Tibial nerve (tissue), 4 donors: ENCODE measurements around the gene RNF213. TPM values are rescaled to one million over a fixed set of nuclear protein-coding genes. Genes with fewer than 3 reads are reported as not detected.
"Not testable (repeated sequence)": the region's sequence is repeated elsewhere in the genome, so short reads cannot be mapped to it uniquely, and the experiment has no call there.

Experiments used
- DNase-seq, 2 donors: peaks; one replicate each; pipeline ENCODE4 v3.0.0-alpha.2; 2019; ENCODE audit warnings: low spot score in 2 of 2
- H3K27ac ChIP-seq, 4 donors: fragments of 200-600 bp; sonication (generic) in 3 of 4; one replicate each; pipeline ENCODE4 v1.5.1; 2017 to 2019; ENCODE audit warnings: mild to moderate bottlenecking in 1 of 4
- H3K27me3 ChIP-seq, 2 donors: fragments of 200-600 bp; sonication (generic) in 1 of 2; one replicate each; pipeline versions ENCODE4 v1.5.1 to v1.6.0; 2017 to 2019
- H3K36me3 ChIP-seq, 3 donors: fragments of 200-600 bp; sonication (generic); one replicate each; pipeline ENCODE4 v1.5.1; 2018 to 2019
- H3K4me1 ChIP-seq, 4 donors: fragments of 200-600 bp; sonication (generic) in 3 of 4; one replicate each; pipeline ENCODE4 v1.5.1; 2017 to 2019
- H3K4me3 ChIP-seq, 4 donors: fragments of 200-600 bp; sonication (generic) in 3 of 4; one replicate each; pipeline ENCODE4 v1.5.1; 2017 to 2019; ENCODE audit warnings: mild to moderate bottlenecking in 1 of 4, moderate library complexity in 1 of 4
- H3K9me3 ChIP-seq, 4 donors: fragments of 200-600 bp; sonication (generic) in 3 of 4; one replicate each; pipeline ENCODE4 v1.5.1; 2017 to 2019
- EP300 ChIP-seq, 2 donors: sonication (generic); formaldehyde crosslinking; IDR thresholded peaks; one replicate each; pipeline ENCODE4 v1.6.1; 2017; ENCODE audit warnings: antibody characterized with exemption in 2 of 2, mild to moderate bottlenecking in 1 of 2
- POLR2A ChIP-seq, 2 donors: fragments of 450-650 bp; IDR thresholded peaks; one replicate each; pipeline ENCODE4 v1.6.1; 2017; ENCODE audit warnings: antibody characterized with exemption in 2 of 2, mild to moderate bottlenecking in 2 of 2, moderate library complexity in 2 of 2
- WGBS, 2 donors: methylation state at CpG; one replicate each; pipeline ENCODE4 v1.1.5; 2018; 5-methylcytosine and 5-hydroxymethylcytosine counted together
- total RNA-seq, 4 donors: library from RNA; depleted of rRNA; stranded (reverse); fragments of >200 nt; gene quantifications; one replicate each; pipeline ENCODE4 v1.1.0, GENCODE V29; 2016
- TF ChIP-seq, protein P1 (sequence below), 5 experiments: fragments of 200-600 bp in 3 of 5; fragments of 450-650 bp in 2 of 5; sonication (generic) in 3 of 5; IDR thresholded peaks; one replicate each; pipeline ENCODE4 v1.5.1; 2016 to 2019; ENCODE audit warnings: antibody characterized with exemption in 5 of 5, mild to moderate bottlenecking in 3 of 5, moderate library complexity in 2 of 5

Gene RNF213
- total RNA-seq, 4 donors from 2014 or later = 107 to 148 (median 119) TPM

DNA sequence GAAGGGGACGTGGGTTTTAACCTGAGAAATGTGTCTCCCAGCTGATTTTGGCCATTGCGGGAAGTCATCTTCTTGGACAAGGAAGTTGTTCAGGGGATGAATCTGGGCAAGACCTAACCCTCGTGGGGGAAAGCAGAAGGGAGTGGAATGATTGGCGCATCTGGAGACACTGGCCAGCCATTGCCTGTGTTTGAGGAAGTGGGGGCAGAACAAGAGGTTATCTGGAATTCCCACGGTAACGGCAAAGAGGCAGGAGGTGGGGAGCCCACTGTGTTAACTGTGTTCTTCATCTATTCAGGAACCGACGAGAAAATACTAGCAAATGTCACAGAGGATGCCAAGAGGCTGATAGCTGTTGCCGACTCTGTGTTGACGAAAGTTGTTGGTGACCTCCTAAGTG is 66.9 kb downstream of the RNF213 start:
- H3K4me1 ChIP-seq = no peaks in the 10 kb centered on the region
- WGBS, 2 donors = 73 to 78% methylated on average over 10 of the region's 10 CpGs
- peaks cover 0 to 99% (median 16%) of the 10 kb centered on the region in 3 donors for H3K36me3 ChIP-seq
- H3K9me3 ChIP-seq = peaks cover 0 to 5% (median 0%) of the 10 kb centered on the region in 4 donors
- no peak overlapping the region for H3K4me3 ChIP-seq
- DNase-seq = no peak
- no peaks in the 10 kb centered on the region for H3K27me3 ChIP-seq
- H3K27ac ChIP-seq = no peak overlapping the region
- TF ChIP-seq, protein P1, sequence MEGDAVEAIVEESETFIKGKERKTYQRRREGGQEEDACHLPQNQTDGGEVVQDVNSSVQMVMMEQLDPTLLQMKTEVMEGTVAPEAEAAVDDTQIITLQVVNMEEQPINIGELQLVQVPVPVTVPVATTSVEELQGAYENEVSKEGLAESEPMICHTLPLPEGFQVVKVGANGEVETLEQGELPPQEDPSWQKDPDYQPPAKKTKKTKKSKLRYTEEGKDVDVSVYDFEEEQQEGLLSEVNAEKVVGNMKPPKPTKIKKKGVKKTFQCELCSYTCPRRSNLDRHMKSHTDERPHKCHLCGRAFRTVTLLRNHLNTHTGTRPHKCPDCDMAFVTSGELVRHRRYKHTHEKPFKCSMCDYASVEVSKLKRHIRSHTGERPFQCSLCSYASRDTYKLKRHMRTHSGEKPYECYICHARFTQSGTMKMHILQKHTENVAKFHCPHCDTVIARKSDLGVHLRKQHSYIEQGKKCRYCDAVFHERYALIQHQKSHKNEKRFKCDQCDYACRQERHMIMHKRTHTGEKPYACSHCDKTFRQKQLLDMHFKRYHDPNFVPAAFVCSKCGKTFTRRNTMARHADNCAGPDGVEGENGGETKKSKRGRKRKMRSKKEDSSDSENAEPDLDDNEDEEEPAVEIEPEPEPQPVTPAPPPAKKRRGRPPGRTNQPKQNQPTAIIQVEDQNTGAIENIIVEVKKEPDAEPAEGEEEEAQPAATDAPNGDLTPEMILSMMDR (IDR thresholded peaks at IDR 0.05) = no peak
- TF ChIP-seq POLR2A (IDR thresholded peaks at IDR 0.05) = no peak
- TF ChIP-seq EP300 (IDR thresholded peaks at IDR 0.05) = no peak

DNA sequence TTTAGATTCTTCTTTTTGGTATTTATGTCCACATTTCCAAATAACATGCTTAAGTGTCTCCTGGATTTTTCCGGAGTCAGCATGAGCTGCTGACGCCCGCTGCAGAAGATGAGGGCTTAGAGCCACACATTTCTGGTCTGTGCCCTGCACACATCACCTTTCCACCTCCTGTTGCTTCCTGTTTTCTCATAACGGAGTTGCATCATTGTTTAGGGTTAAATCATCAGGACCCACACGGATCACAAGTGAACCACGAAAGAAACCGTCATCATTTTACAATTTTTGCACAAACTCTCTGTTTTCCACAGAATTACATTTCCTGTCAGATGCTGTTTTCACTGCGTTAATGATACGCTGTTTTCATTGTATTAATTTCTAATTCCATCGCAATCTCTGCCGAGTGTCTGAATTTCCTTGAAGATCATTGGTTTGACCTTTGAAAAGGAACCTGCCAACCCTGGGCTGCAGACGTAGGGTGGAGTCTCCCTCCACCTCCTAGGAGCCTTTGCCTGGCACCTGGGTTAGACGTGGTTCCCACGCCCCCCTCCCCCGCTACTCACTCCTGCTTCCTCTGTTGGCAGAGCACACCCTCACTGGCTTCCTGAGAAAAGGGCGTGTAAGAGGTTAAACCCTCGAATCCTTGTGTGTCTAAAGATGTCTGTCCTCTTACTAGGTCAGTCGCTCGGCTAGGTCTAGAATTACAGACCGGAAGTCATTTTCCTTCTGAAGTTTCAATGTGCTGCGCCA is 68.2 kb downstream of the RNF213 start:
- Histone ChIP-seq H3K4me3 (no peak overlapping the region), H3K27me3 (no peaks in the 10 kb centered on the region), H3K4me1 (no peaks in the 10 kb centered on the region), H3K36me3 (peaks cover 0 to 99% (median 23%) of the 10 kb centered on the region in 3 donors), H3K27ac (no peak overlapping the region), H3K9me3 (no peaks in the 10 kb centered on the region)
- TF ChIP-seq, protein P1 (IDR thresholded peaks at IDR 0.05) = no peak
- no peak for TF ChIP-seq POLR2A (IDR thresholded peaks at IDR 0.05)
- no peak for TF ChIP-seq EP300 (IDR thresholded peaks at IDR 0.05)
- DNase-seq = no peak
- WGBS, 2 donors = 80 to 86% methylated on average over 21 of the region's 21 CpGs

DNA sequence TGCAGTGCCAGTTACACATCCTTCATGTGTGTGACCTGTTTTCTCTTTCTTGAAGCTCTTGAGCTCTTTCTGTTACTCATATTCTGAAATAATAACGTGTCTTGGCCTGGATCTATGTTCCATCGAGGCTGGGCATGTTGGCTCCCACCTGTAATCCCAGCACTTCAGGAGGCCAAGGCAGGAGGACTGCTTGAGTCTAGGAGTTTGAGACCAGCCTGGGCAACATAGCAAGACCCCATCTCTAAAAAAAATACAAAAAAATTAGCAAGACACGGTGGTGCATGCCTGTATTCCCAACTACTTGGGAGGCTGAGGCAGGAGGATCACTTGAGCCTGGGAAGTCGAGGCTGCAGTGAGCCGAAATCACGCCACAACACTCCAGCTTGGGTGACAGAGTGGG is 68.8 kb downstream of the RNF213 start:
- not testable (repeated sequence) for DNase-seq, H3K27ac ChIP-seq, H3K9me3 ChIP-seq, H3K27me3 ChIP-seq, H3K4me1 ChIP-seq, H3K4me3 ChIP-seq
- 81 to 94% methylated on average over 6 of the region's 6 CpGs for WGBS, 2 donors
- peaks cover 0 to 100% (median 28%) of the 10 kb centered on the region in 3 donors for H3K36me3 ChIP-seq

DNA sequence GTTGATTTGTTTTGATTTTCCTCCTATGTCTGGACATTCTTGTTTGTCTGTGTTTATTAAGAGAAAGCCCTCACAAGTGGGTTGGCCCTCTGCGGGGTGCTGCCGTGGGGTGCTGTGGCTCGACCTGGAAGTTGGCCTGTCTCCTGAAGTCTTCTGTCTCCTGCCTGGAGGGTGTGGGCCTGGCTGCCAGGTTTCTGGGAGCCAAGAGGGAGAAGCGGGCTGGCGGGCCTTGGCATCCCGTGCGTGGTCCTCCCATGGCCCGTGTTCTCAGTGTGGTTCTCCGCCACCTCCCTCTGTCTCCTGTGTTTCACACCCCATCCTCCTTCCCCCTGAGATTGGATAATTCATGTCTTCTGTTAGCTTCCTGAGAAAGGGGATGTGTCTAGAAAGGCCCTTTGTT is 69.6 kb downstream of the RNF213 start:
- WGBS, 2 donors = 91 to 93% methylated on average over 9 of the region's 9 CpGs
- no peak for TF ChIP-seq EP300 (IDR thresholded peaks at IDR 0.05)
- TF ChIP-seq, protein P1 (IDR thresholded peaks at IDR 0.05) = no peak
- no peak for TF ChIP-seq POLR2A (IDR thresholded peaks at IDR 0.05)
- Histone ChIP-seq H3K4me1 (no peaks in the 10 kb centered on the region), H3K36me3 (peaks cover 2 to 100% (median 30%) of the 10 kb centered on the region in 3 donors), H3K27me3 (no peaks in the 10 kb centered on the region), H3K4me3 (no peak overlapping the region), H3K27ac (no peak overlapping the region), H3K9me3 (no peaks in the 10 kb centered on the region)
- DNase-seq = no peak

DNA sequence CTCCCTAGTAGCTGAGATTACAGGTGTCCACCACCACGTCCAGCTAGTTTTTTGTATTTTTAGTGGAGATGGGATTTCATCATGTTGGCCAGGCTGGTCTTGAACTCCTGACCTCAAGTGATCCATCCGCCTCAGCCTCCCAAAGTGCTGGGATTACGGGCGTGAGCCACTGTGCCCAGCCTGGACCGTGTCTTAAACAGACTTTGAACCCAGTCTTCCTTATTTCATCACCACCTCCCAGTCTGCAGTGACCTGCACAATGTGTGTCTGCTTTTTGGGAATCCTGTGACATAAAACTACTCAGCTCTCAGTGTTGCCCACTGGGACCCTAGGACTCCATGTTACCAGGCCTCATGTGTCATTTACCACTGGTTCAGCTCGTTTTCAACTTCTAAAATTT is 70.3 kb downstream of the RNF213 start:
- not testable (repeated sequence) for H3K4me3 ChIP-seq, DNase-seq, H3K27me3 ChIP-seq, H3K4me1 ChIP-seq, H3K27ac ChIP-seq, H3K9me3 ChIP-seq
- peaks cover 3 to 100% (median 28%) of the 10 kb centered on the region in 3 donors for H3K36me3 ChIP-seq
- WGBS, 2 donors = 90 to 93% methylated on average over 6 of the region's 6 CpGs

DNA sequence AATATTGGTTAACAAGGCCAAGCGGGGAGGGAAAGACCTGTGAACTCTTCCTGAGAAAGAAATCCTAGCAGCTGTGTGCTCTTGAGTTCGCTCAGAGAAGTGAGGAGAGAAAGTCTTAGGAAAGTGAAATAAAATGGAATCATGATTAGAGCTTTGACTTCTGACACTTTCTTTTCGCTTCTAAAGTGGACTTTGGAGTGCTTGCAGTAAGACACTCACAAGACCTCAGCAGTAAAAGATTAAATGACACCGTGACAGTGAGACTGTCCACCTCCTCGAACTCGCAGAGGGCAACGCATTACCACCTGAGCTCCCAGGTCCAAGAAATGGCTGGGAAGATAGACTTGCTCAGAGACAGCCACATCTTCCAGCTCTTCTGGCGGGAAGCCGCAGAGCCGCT is 71.2 kb downstream of the RNF213 start:
- Histone ChIP-seq H3K4me1 (no peaks in the 10 kb centered on the region), H3K27me3 (no peaks in the 10 kb centered on the region), H3K27ac (no peak overlapping the region), H3K36me3 (peaks cover 3 to 100% (median 36%) of the 10 kb centered on the region in 3 donors), H3K4me3 (no peak overlapping the region), H3K9me3 (no peaks in the 10 kb centered on the region)
- WGBS, 2 donors = 85 to 88% methylated on average over 10 of the region's 10 CpGs
- DNase-seq = no peak
- TF ChIP-seq EP300 (IDR thresholded peaks at IDR 0.05) (no peak), POLR2A (IDR thresholded peaks at IDR 0.05) (no peak)
- TF ChIP-seq, protein P1 (IDR thresholded peaks at IDR 0.05) = no peak
